ENCODE measurements around the gene PRDX2. TPM values are rescaled to one million over a fixed set of nuclear protein-coding genes. Genes with fewer than 3 reads are reported as not detected.
A peak's percentile ranks its signal among the peaks of the same experiment; 100 is the strongest.
"Not testable (repeated sequence)": the region's sequence is repeated elsewhere in the genome, so short reads cannot be mapped to it uniquely, and the experiment has no call there.

The PRDX2 gene
- total RNA-seq (100 to 1,000 TPM; 532 to 789 (median 744) TPM), polyA plus RNA-seq (100 to 1,000 TPM; 235 to 827 TPM)
- long read RNA-seq, donor 1, transcript PRDX2-201 (6 exons, 987 nt): major isoform, 866 of 923 reads
- long read RNA-seq, donor 1, partial matches to known transcripts: 40 of 923 reads
- long read RNA-seq, donor 1, other reads (novel, unspliced or antisense): 15 of 923 reads
- long read RNA-seq, donor 2, transcript PRDX2-201 (6 exons, 987 nt): major isoform, 930 of 1,012 reads
- long read RNA-seq, donor 2, partial matches to known transcripts: 45 of 1,012 reads
- long read RNA-seq, donor 2, other reads (novel, unspliced or antisense): 31 of 1,012 reads
- long read RNA-seq, donor 3, transcript PRDX2-201 (6 exons, 987 nt): major isoform, 763 of 800 reads
- long read RNA-seq, donor 3, partial matches to known transcripts: 27 of 800 reads
- long read RNA-seq, donor 3, other reads (novel, unspliced or antisense): 9 of 800 reads

- no peak for TF ChIP-seq CTCF (IDR thresholded peaks at IDR 0.05)
- peak; percentile 82 to 90 (median 86) for ATAC-seq
- peak; percentile 76 to 86 for DNase-seq
- Histone ChIP-seq H3K27ac (peak within 1 kb of the TSS; percentile 62 to 95 (median 90)), H3K9me3 (no peaks in the 10 kb centered on the region), H3K27me3 (peaks cover 0 to 12% (median 0%) of the 10 kb centered on the region in 7 donors), H3K4me1 (peaks cover 3 to 37% (median 26%) of the 10 kb centered on the region in 9 donors), H3K36me3 (peaks cover 0 to 41% (median 15%) of the 10 kb centered on the region in 9 donors), H3K4me3 (peak within 1 kb of the TSS; percentile 69 to 97 (median 92))
- 0 to 1% methylated on average over 78 of the region's 78 CpGs for WGBS, 2 donors
- intact Hi-C loops (cut with DNase I): loop anchor here in 3 of 10 donors (5.0 to 10.0 kb wide), 2 partner anchors 34 to 97 kb away; no protein-coding TSS in a partner anchor
Observed at GRCh38 chr19:12801466-12802266, at the start of gene PRDX2, which contains the start of gene THSD8. Gene PRDX2 (minus strand): TSS chr19:12801800. CDS start chr19:12801261, 539 bp downstream. Gene THSD8 (plus strand): TSS chr19:12802069. CDS start chr19:12802072, 3 bp downstream.

- H3K9me3 ChIP-seq: no peaks in the 10 kb centered on the region
- DNase-seq: peak; percentile 68 to 89
- WGBS, 2 donors: 14 to 15% methylated on average over 68 to 69 of the region's 69 CpGs
- H3K4me3 ChIP-seq: peak overlapping the region in 8 of 10 donors; percentile 10 to 45 (median 26)
- intact Hi-C loops (cut with DNase I): loop anchor here in 8 of 10 donors (2.0 to 10.0 kb wide), 9 partner anchors 73 to 285 kb away; partner anchors contain the start of gene HOOK2 (in 1 of the 8)
- no peaks in the 10 kb centered on the region for H3K36me3 ChIP-seq
- H3K27ac ChIP-seq: no peak overlapping the region
- peak; percentile 98 to 100 (median 99) for TF ChIP-seq CTCF (IDR thresholded peaks at IDR 0.05)
- peaks cover 0 to 49% (median 34%) of the 10 kb centered on the region in 7 donors for H3K27me3 ChIP-seq
- peak; percentile 95 to 98 (median 96) for ATAC-seq
- peaks cover 0 to 10% (median 5%) of the 10 kb centered on the region in 9 donors for H3K4me1 ChIP-seq
Observed at GRCh38 chr19:12847159-12848139, 45.8 kb upstream of the PRDX2 start.

- peaks cover 0 to 10% (median 5%) of the 10 kb centered on the region in 9 donors for H3K4me1 ChIP-seq
- H3K36me3 ChIP-seq, H3K27ac ChIP-seq, DNase-seq, ATAC-seq, H3K9me3 ChIP-seq, H3K4me3 ChIP-seq: not testable (repeated sequence)
- intact Hi-C loops (cut with DNase I): loop anchor here in 8 of 10 donors (2.0 to 10.0 kb wide), 9 partner anchors 72 to 284 kb away; partner anchors contain the start of gene HOOK2 (in 1 of the 8)
- WGBS, 2 donors: 84 to 87% methylated on average over 7 of the region's 7 CpGs
- peaks cover 0 to 57% (median 42%) of the 10 kb centered on the region in 7 donors for H3K27me3 ChIP-seq
Observed at GRCh38 chr19:12846613-12847012, 45.0 kb upstream of the PRDX2 start.
